B cell (primary cell): ENCODE data around the gene RAD51D.

Source experiments
- CTCF ChIP-seq: fragments of 200-600 bp; IDR thresholded peaks from one replicate; pipeline ENCODE4 v1.8.0; 2022; ENCODE audit warnings: antibody characterized with exemption, mild to moderate bottlenecking
- EZH2 ChIP-seq: IDR thresholded peaks from 2 replicates; pipeline ENCODE4 v1.6.1; 2012; ENCODE audit warnings: borderline replicate concordance, low read depth, mild to moderate bottlenecking, moderate library complexity, low read length; ENCODE audit not compliant: insufficient read depth, poor library complexity, severe bottlenecking

- TF ChIP-seq CTCF: no peak
- TF ChIP-seq EZH2: no peak
These were observed 8.3 kb upstream of the RAD51D start for GRCh38 chr17:35127751-35128514.
